ENCODE results near the gene LMCD1. TPM values are rescaled to one million over a fixed set of nuclear protein-coding genes. Genes with fewer than 3 reads are reported as not detected.

Gene LMCD1
- total and polyA plus RNA-seq, 2 of the 8 experiments (the other 6 are each of a cell fraction or from before 2014, with no cell fraction given) = 12.3 to 26.5 TPM

- Histone ChIP-seq H3K14ac (ENCODE audit: insufficient read length) (no peak overlapping the region), H3K23me2 (ENCODE audit: low read depth, low read length) (no peaks in the 10 kb centered on the region; the same call in 1 of the 2 replicates), H3K4me3 (ENCODE audit: extremely low read depth in 1 of 4, insufficient read depth in 2 of 4, low read depth in 3 of 4, low read length in 4 of 4) (no peak overlapping the region), H4K20me1 (replicated peaks in 1 of 2; ENCODE audit: control insufficient read depth in 1 of 2, insufficient read depth in 2 of 2, low read length in 2 of 2) (peaks cover 0 to 2% of the 10 kb centered on the region in 2 experiments), H3K23ac (ENCODE audit: insufficient read length) (no peak overlapping the region), H3K27me3 (replicated peaks in 1 of 4; ENCODE audit: control insufficient read depth in 3 of 4, extremely low read depth in 1 of 4, insufficient read depth in 3 of 4, low read length in 3 of 4) (no peaks in the 10 kb centered on the region), H2BK120ac (replicated peaks; ENCODE audit: low read depth, low read length) (no peak overlapping the region), H4K5ac (ENCODE audit: insufficient read length, low read depth, low read length) (no peak overlapping the region), H3K56ac (replicated peaks; ENCODE audit: insufficient read length, low read depth, low read length) (no peak overlapping the region), H3K4me2 (ENCODE audit: insufficient read depth in 1 of 2, low read depth in 2 of 2, low read length in 2 of 2) (no peak overlapping the region), H3K27ac (ENCODE audit: low read depth, low read length) (no peak overlapping the region), H3K9me3 (ENCODE audit: insufficient read depth in 2 of 2, low read depth in 1 of 2, low read length in 1 of 2) (no peaks in the 10 kb centered on the region), H3K36me3 (ENCODE audit: control insufficient read depth in 2 of 4, insufficient read depth in 4 of 4, low read length in 3 of 4) (peaks cover 0 to 6% (median 1%) of the 10 kb centered on the region in 4 experiments; a peak in 1 of 8 replicates), H3K4ac (replicated peaks; ENCODE audit: insufficient read length, low read depth, low read length) (no peak overlapping the region), H3K18ac (ENCODE audit: extremely low read depth, low read length) (no peak overlapping the region), H4K8ac (ENCODE audit: extremely low read depth, insufficient read depth, low read length) (no peak overlapping the region), H2BK20ac (ENCODE audit: low read length) (no peak overlapping the region), H3K4me1 (replicated peaks in 1 of 4; ENCODE audit: control insufficient read depth in 3 of 4, insufficient read depth in 4 of 4, low read length in 3 of 4) (no peaks in the 10 kb centered on the region), H2BK12ac (ENCODE audit: low read depth, low read length) (no peak overlapping the region), H2AK5ac (ENCODE audit: low read depth, low read length) (no peak overlapping the region), H2AFZ (ENCODE audit: low read length) (no peak overlapping the region), H4K91ac (replicated peaks; ENCODE audit: insufficient read length, low read length) (no peak overlapping the region), H3K79me1 (ENCODE audit: low read depth, low read length) (no peaks in the 10 kb centered on the region), H2BK15ac (ENCODE audit: low read length) (no peak overlapping the region), H3K9ac (replicated peaks in 1 of 4; ENCODE audit: extremely low read depth in 1 of 4, low read depth in 3 of 4, low read length in 3 of 4) (no peak overlapping the region), H2BK5ac (ENCODE audit: low read depth, low read length) (no peak overlapping the region), H3K79me2 (ENCODE audit: control insufficient read depth in 1 of 2, insufficient read depth in 2 of 2, low read length in 2 of 2) (no peaks in the 10 kb centered on the region)
- ChIA-PET CTCF (ENCODE audit: partially characterized antibody) (interaction anchor here (0.7 to 0.9 kb wide), 3 partner anchors 10 to 51 kb away, joined by 3 to 5 read pairs (median 3); no protein-coding TSS in a partner anchor), POLR2A (ENCODE audit: partially characterized antibody) (no interaction called here)
- FAIRE-seq (no peak), DNase-seq (ENCODE audit: low read depth in 1 of 2, low spot score in 2 of 2) (no peak)
- TF ChIP-seq RNF2 (IDR thresholded peaks at IDR 0.05; ENCODE audit: borderline replicate concordance, low read depth, low read length, missing control alignments, poor library complexity, severe bottlenecking) = no peak
- no peak for TF ChIP-seq SAP30 (IDR thresholded peaks at IDR 0.05; ENCODE audit: insufficient read depth, insufficient replicate concordance, low read length)
- TF ChIP-seq POLR2AphosphoS5 (IDR thresholded peaks at IDR 0.05; ENCODE audit: low read depth, low read length) = no peak
- TF ChIP-seq KDM1A (IDR thresholded peaks at IDR 0.05; ENCODE audit: borderline replicate concordance, low read length) = no peak
- TF ChIP-seq JUN (IDR thresholded peaks at IDR 0.05; ENCODE audit: low read depth, low read length) = no peak
- TF ChIP-seq RFX5 (IDR thresholded peaks at IDR 0.05; ENCODE audit: borderline replicate concordance, low read depth, low read length) = no peak
- TF ChIP-seq CTBP2 (IDR thresholded peaks at IDR 0.05; ENCODE audit: borderline replicate concordance, insufficient read depth, insufficient read length, low read length) = no peak
- no peak for TF ChIP-seq TEAD4 (IDR thresholded peaks at IDR 0.05; ENCODE audit: low read depth, low read length)
- TF ChIP-seq CEBPB (IDR thresholded peaks at IDR 0.05; ENCODE audit: low read depth, low read length) = no peak
- TF ChIP-seq RXRA (IDR thresholded peaks at IDR 0.05; ENCODE audit: insufficient read depth, low read depth, low read length) = no peak
- TF ChIP-seq MAX (IDR thresholded peaks at IDR 0.05) = no peak
- WGBS, 2 experiments (ENCODE audit: extremely low coverage in 1 of 2, insufficient coverage in 1 of 2, insufficient read length in 1 of 2, insufficient replicate concordance in 2 of 2, low coverage in 1 of 2, low lambda C conversion rate in 2 of 2, missing lambda C conversion rate in 1 of 2) = 96% methylated on average over 5 of the region's 5 CpGs; no CpG with 5 or more reads in 1 of the 2 experiments
These were observed 73.2 kb downstream of the LMCD1 start for GRCh38 chr3:8574670-8575322.

Measured in H1 (cell line).